Endodermal cell (in vitro differentiated cells): ENCODE measurements around the gene RNF32. TPM values are rescaled to one million over a fixed set of nuclear protein-coding genes. Genes with fewer than 3 reads are reported as not detected.

Source experiments
- DNase-seq: peaks from one replicate; pipeline ENCODE4 v3.0.0-alpha.2; 2017
- H3K27ac ChIP-seq: 2 replicates; pipeline ENCODE4 v1.5.1; 2013; ENCODE audit warnings: mild to moderate bottlenecking, low read depth, low read length, moderate library complexity
- H3K27me3 ChIP-seq: 2 replicates; pipeline ENCODE4 v1.6.1; 2013; ENCODE audit warnings: mild to moderate bottlenecking, low read length, moderate library complexity; ENCODE audit not compliant: insufficient read depth, control insufficient read depth, poor library complexity, severe bottlenecking
- H3K36me3 ChIP-seq: 2 replicates; pipeline ENCODE4 v1.7.0; 2013; ENCODE audit warnings: mild to moderate bottlenecking, low read length, moderate library complexity; ENCODE audit not compliant: control insufficient read depth, insufficient read depth
- H3K4me1 ChIP-seq: one replicate; pipeline ENCODE4 v1.7.0; 2013; ENCODE audit warnings: low read length; ENCODE audit not compliant: control insufficient read depth, insufficient read depth
- H3K4me3 ChIP-seq: 2 replicates; pipeline ENCODE4 v1.5.1; 2013; ENCODE audit warnings: mild to moderate bottlenecking, low read length, moderate library complexity
- H3K9ac ChIP-seq: 2 replicates; pipeline ENCODE4 v1.6.1; 2013; ENCODE audit warnings: mild to moderate bottlenecking, low read length, moderate library complexity; ENCODE audit not compliant: poor library complexity, severe bottlenecking; ENCODE audit errors: extremely low read depth
- H3K9me3 ChIP-seq: 2 replicates; pipeline ENCODE4 v1.6.1; 2013; ENCODE audit warnings: mild to moderate bottlenecking, low read length, moderate library complexity; ENCODE audit not compliant: control insufficient read depth
- H3K27ac Mint-ChIP-seq: 2 replicates; pipeline ENCODE4 v1.8.0; 2020; ENCODE audit warnings: mixed read lengths
- H3K27me3 Mint-ChIP-seq: 2 replicates; pipeline ENCODE4 v1.8.0; 2021; ENCODE audit warnings: mild to moderate bottlenecking, mixed read lengths; ENCODE audit not compliant: insufficient read depth
- H3K36me3 Mint-ChIP-seq: 2 replicates; pipeline ENCODE4 v1.8.0; 2020; ENCODE audit warnings: low read depth, mixed read lengths
- H3K4me1 Mint-ChIP-seq: 2 replicates; pipeline ENCODE4 v1.8.0; 2020; ENCODE audit warnings: mixed read lengths
- H3K4me3 Mint-ChIP-seq: 2 replicates; pipeline ENCODE4 v1.8.0; 2020; ENCODE audit warnings: mild to moderate bottlenecking, moderate library complexity, mixed read lengths
- H3K9me3 Mint-ChIP-seq: 2 replicates; pipeline ENCODE4 v1.8.0; 2020; ENCODE audit warnings: mild to moderate bottlenecking, mixed read lengths
- WGBS, 2 experiments: methylation state at CpG; one replicate each; pipeline versions ENCODE4 v1.1.5 to v1.1.7; 2013; ENCODE audit warnings: missing lambda C conversion rate in 2 of 2, mixed read lengths in 1 of 2; ENCODE audit not compliant: insufficient coverage in 1 of 2, insufficient read length in 1 of 2; 5-methylcytosine and 5-hydroxymethylcytosine counted together
- total RNA-seq, 2 donors: library from RNA; stranded (reverse); fragmentation: NEBNext Ultra II Directional in 1 of 2; extraction: Animal tissue kit (Norgen Biotek cat#: 25700) in 1 of 2; gene quantifications; 2 replicates in 1 of 2; 3 replicates in 1 of 2; pipeline ENCODE4 v1.2.1, GENCODE V29; 2021
- TF ChIP-seq, protein P1 (sequence below): fragments of 200-600 bp; sonication (generic); conservative IDR thresholded peaks from 2 replicates; pipeline ENCODE4 v1.5.0; 2021; ENCODE audit warnings: antibody characterized with exemption, mild to moderate bottlenecking

The RNF32 gene
- total RNA-seq, 2 donors from 2014 or later: 1.1 to 2.5 TPM

DNA sequence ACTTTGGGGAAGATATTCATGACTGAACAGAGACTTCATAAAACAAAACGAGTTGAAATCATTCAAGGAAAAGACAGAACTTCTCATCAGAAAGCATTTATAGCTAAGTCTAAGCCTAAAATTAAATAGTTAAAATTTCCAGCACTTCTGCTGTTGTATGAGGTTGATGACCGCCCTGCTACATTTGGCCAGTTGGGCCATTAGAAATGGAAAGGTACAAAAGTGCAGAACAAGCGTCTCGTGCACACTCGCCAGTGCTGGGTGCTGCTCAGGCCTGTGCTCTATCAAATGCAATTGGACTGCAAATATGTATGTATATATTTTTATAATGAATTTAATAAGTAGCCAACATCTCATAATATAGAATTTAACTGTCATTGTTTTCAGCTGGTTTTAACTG is 34.4 kb upstream of the RNF32 start:
- TF ChIP-seq, protein P1, sequence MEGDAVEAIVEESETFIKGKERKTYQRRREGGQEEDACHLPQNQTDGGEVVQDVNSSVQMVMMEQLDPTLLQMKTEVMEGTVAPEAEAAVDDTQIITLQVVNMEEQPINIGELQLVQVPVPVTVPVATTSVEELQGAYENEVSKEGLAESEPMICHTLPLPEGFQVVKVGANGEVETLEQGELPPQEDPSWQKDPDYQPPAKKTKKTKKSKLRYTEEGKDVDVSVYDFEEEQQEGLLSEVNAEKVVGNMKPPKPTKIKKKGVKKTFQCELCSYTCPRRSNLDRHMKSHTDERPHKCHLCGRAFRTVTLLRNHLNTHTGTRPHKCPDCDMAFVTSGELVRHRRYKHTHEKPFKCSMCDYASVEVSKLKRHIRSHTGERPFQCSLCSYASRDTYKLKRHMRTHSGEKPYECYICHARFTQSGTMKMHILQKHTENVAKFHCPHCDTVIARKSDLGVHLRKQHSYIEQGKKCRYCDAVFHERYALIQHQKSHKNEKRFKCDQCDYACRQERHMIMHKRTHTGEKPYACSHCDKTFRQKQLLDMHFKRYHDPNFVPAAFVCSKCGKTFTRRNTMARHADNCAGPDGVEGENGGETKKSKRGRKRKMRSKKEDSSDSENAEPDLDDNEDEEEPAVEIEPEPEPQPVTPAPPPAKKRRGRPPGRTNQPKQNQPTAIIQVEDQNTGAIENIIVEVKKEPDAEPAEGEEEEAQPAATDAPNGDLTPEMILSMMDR: no peak
- 88 to 90% methylated on average over 2 to 5 of the region's 5 CpGs for WGBS, 2 experiments
- Mint-ChIP-seq H3K36me3 (peaks cover 1% of the 10 kb centered on the region), H3K9me3 (peaks cover 2% of the 10 kb centered on the region), H3K4me3 (no peak overlapping the region), H3K27me3 (peaks cover 6% of the 10 kb centered on the region), H3K27ac (no peak overlapping the region), H3K4me1 (peaks cover 52% of the 10 kb centered on the region)
- Histone ChIP-seq H3K27ac (no peak overlapping the region), H3K4me3 (no peak overlapping the region), H3K36me3 (no peaks in the 10 kb centered on the region), H3K27me3 (no peaks in the 10 kb centered on the region), H3K9ac (no peak overlapping the region), H3K4me1 (no peaks in the 10 kb centered on the region), H3K9me3 (no peaks in the 10 kb centered on the region)
- no peak for DNase-seq

DNA sequence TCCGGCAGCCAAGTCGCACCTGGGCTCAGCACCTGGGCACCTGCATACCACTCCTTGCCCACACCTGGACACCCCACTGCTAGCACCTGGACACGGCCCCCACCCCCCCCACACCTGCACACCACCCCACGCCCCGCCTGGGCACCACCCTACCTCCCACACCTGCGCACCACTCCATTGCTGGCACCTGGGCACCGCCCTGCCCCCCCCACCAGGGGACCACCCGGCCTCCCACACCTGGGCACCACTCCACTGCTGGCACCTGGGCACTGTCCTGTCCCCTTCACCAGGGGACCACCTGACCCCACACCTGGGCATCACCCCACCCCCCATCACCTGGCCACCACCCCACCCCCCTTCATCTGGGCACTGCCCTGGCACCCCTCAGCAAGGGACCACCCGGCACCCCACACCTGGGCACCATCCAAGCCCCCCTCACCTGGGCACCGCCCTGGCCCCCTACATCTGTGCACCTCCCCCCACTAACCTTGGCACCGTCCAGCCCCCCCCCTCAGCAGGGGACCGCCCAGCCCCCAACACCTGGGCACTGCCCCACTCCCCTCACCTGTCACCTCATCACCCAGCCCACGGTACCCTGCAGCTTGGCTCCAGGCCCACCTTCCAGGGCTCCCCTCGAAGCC is 33.8 kb upstream of the RNF32 start:
- Mint-ChIP-seq H3K36me3 (peaks cover 1% of the 10 kb centered on the region), H3K4me3 (no peak overlapping the region), H3K27me3 (peaks cover 6% of the 10 kb centered on the region), H3K27ac (no peak overlapping the region), H3K9me3 (peaks cover 2% of the 10 kb centered on the region), H3K4me1 (peaks cover 51% of the 10 kb centered on the region)
- H3K9me3 ChIP-seq: no peaks in the 10 kb centered on the region
- TF ChIP-seq, protein P1: no peak
- no peaks in the 10 kb centered on the region for H3K27me3 ChIP-seq
- DNase-seq: no peak
- H3K27ac ChIP-seq: no peak overlapping the region
- H3K9ac ChIP-seq: no peak overlapping the region
- no peaks in the 10 kb centered on the region for H3K4me1 ChIP-seq
- H3K36me3 ChIP-seq: no peaks in the 10 kb centered on the region
- WGBS, 2 experiments: 91 to 100% methylated on average over 1 to 12 of the region's 14 CpGs
- H3K4me3 ChIP-seq: no peak overlapping the region

DNA sequence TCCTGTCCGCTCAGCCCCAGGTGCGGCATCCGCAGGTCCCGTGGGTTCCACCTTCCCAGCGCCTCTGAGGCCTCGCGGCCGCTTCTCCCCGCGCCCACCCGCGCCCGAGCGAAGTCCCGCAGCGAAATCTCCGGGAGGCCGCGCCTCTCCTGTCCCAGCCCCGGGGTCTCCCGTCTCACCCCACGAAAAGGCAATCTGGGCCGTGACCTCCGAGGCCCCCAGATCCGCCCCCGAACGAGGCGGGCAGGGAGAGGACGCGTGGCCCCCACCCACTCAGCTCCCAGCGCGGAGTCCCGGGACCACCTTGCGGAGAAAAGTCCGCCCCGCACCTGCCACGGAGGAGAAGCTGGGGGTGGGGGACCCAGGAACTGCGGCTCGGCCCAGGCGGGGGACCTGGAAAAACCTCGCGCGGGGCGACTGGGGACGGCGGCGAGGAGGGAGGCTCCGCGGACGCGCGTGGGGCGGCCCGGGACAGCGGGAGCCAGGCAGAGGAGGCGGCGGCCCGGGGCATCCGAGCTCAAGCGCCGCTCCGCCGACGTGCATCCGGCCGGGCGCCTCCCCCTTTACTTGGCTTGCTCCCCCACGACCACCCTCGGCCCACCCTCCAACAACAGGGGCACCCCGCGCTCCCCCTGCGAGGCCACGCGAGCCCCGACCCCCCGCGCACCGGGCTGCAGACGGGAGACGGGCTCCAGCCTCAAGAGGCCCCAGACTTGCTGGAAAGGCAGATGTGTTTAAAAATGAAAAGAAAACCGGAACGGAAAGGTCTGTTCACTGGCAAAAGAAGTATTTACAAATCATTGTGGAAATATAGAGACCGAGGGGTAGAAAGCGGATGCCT is 33.0 kb upstream of the RNF32 start:
- Mint-ChIP-seq H3K4me3 (no peak overlapping the region), H3K27ac (no peak overlapping the region), H3K4me1 (peaks cover 43% of the 10 kb centered on the region), H3K27me3 (peaks cover 8% of the 10 kb centered on the region), H3K9me3 (peaks cover 2% of the 10 kb centered on the region), H3K36me3 (peaks cover 1% of the 10 kb centered on the region)
- H3K36me3 ChIP-seq: no peaks in the 10 kb centered on the region
- no peak for DNase-seq
- no peaks in the 10 kb centered on the region for H3K27me3 ChIP-seq
- no peaks in the 10 kb centered on the region for H3K9me3 ChIP-seq
- H3K4me3 ChIP-seq: no peak overlapping the region
- TF ChIP-seq, protein P1: no peak
- WGBS, 2 experiments: 96% methylated on average over 53 to 84 of the region's 84 CpGs
- no peaks in the 10 kb centered on the region for H3K4me1 ChIP-seq
- no peak overlapping the region for H3K9ac ChIP-seq
- no peak overlapping the region for H3K27ac ChIP-seq
